Panc1 (cell line): ENCODE measurements around the gene CHTF18. TPM values are rescaled to one million over a fixed set of nuclear protein-coding genes. Genes with fewer than 3 reads are reported as not detected.

Experiments used
- ATAC-seq: fragments of 200-7000 bp; cut with Tn5 transposase; 2 replicates; pipeline ENCODE4 v1.9.1; 2020; ENCODE audit warnings: mild to moderate bottlenecking, moderate library complexity
- BruUV-seq: library from RNA; stranded (reverse); fragments of 400-500 nt; replicated peaks from 2 replicates; lab custom pipeline; 2021; lab: Mats Ljungman, UMichigan
- CTCF ChIA-PET: fragments of 300-600 bp; sonication (Branson Sonifier 250); formaldehyde crosslinking; loops from one replicate; lab custom pipeline; 2022; ENCODE audit warnings: antibody characterized with exemption; lab: Charles Lee
- POLR2A ChIA-PET: fragments of 300-600 bp; sonication (Branson Sonifier 250); formaldehyde crosslinking; loops from one replicate; lab custom pipeline; 2022; ENCODE audit warnings: antibody characterized with exemption; lab: Charles Lee
- DNase-seq: peaks from one replicate; pipeline ENCODE4 v3.0.0-alpha.2; 2010; ENCODE audit warnings: low read depth, low spot score
- H3K27ac ChIP-seq: 2 replicates; pipeline ENCODE4 v1.5.1; 2011; ENCODE audit warnings: mild to moderate bottlenecking, low read length, inconsistent platforms
- H3K27me3 ChIP-seq: fragments of 200-500 bp; sonication (Bioruptor generic); 2 replicates; pipeline ENCODE4 v1.6.0; 2014; ENCODE audit warnings: low read length, inconsistent platforms; ENCODE audit not compliant: control insufficient read depth, insufficient read depth
- H3K36me3 ChIP-seq: fragments of 200-500 bp; sonication (Bioruptor generic); 2 replicates; pipeline ENCODE4 v1.5.1; 2014; ENCODE audit warnings: inconsistent platforms, mild to moderate bottlenecking, low read length, moderate library complexity; ENCODE audit not compliant: control insufficient read depth, insufficient read depth
- H3K4me1 ChIP-seq: 2 replicates; pipeline ENCODE4 v1.5.1; 2011; ENCODE audit warnings: inconsistent platforms, mild to moderate bottlenecking, low read length, moderate library complexity; ENCODE audit not compliant: control insufficient read depth, insufficient read depth
- H3K4me3 ChIP-seq, 2 experiments: 2 replicates each; pipeline ENCODE4 v1.5.1; 2011 to 2012; ENCODE audit warnings: low read depth in 2 of 2, low read length in 2 of 2, mild to moderate bottlenecking in 2 of 2, inconsistent platforms in 1 of 2, moderate library complexity in 1 of 2
- H3K9me3 ChIP-seq: fragments of 200-500 bp; sonication (Bioruptor generic); 2 replicates; pipeline ENCODE4 v1.5.1; 2014; ENCODE audit warnings: low read depth, mild to moderate bottlenecking, inconsistent platforms, low read length, moderate library complexity; ENCODE audit not compliant: control insufficient read depth, insufficient read depth
- POLR2AphosphoS5 ChIP-seq: IDR thresholded peaks from 2 replicates; pipeline ENCODE4 v1.6.1; 2012; ENCODE audit warnings: mild to moderate bottlenecking, low read depth, low read length, moderate library complexity
- SIN3A ChIP-seq: IDR thresholded peaks from 2 replicates; pipeline ENCODE4 v1.6.1; 2012; ENCODE audit warnings: low read depth, mild to moderate bottlenecking, low read length, moderate library complexity, borderline replicate concordance; ENCODE audit not compliant: insufficient read depth
- TCF7L2 ChIP-seq: IDR thresholded peaks from 2 replicates; pipeline ENCODE4 v1.6.1; 2011; ENCODE audit warnings: mild to moderate bottlenecking, low read depth, low read length, inconsistent platforms
- in situ Hi-C: cut with HindIII; loops from 2 replicates; pipeline ENCODE4 v1.10.0; 2016; ENCODE audit warnings: low sequenced_read_pairs, low pct_unique_long_range_greater_than_20kb
- intact Hi-C: fragments of 100-400 bp; cut with micrococcal nuclease; formaldehyde crosslinking; loops from one replicate; pipeline ENCODE4 v1.10.0; 2022; ENCODE audit not compliant: unreplicated experiment
- total RNA-seq: library from RNA; stranded (reverse); gene quantifications from one replicate; pipeline ENCODE4 v1.2.1, GENCODE V29; 2021; ENCODE audit not compliant: unreplicated experiment
- TF ChIP-seq, protein P1 (sequence below), 2 experiments: IDR thresholded peaks; 2 replicates each; pipeline ENCODE4 v1.6.1; 2011 to 2012; ENCODE audit warnings: low read depth in 2 of 2, control low read depth in 1 of 2, low read length in 1 of 2, mild to moderate bottlenecking in 1 of 2, moderate library complexity in 1 of 2; ENCODE audit not compliant: insufficient read depth in 1 of 2
- TF ChIP-seq, protein P2 (sequence below): fragments of 450-650 bp; IDR thresholded peaks from 2 replicates; pipeline ENCODE4 v1.5.1; 2017; ENCODE audit warnings: mild to moderate bottlenecking

CHTF18 gene
- total RNA-seq, 1 experiment from 2014 or later, result 118 TPM

DNA sequence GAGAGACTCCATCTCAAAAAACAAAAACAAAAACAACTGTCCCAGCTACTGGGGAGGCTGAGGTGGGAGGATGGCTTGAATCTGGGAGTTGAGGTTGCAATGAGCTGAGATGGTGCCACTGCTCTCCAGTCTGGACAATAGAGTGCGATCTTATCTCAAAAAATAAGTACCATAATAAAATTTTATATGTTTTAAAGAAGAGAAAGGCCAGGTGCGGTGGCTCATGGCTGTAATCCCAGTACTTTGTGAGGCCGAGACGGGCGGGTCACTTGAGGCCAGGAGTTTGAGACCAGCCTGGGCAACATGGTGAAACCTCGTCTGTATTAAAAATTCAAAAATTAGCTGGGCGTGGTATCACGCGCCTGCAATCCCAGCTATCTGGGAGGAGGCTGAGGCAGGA is 11.6 kb upstream of the CHTF18 start:
- intact Hi-C loops, result no loop called here
- no peak for ATAC-seq
- in situ Hi-C loops, result no loop called here
- BruUV-seq, result no TSS peak
- Histone ChIP-seq H3K27ac (no peak overlapping the region), H3K4me1 (peaks cover 10% of the 10 kb centered on the region), H3K9me3 (no peaks in the 10 kb centered on the region), H3K27me3 (no peaks in the 10 kb centered on the region), H3K4me3 (no peak overlapping the region), H3K36me3 (no peaks in the 10 kb centered on the region)
- TF ChIP-seq POLR2AphosphoS5, result no peak
- TF ChIP-seq TCF7L2, result no peak
- TF ChIP-seq, protein P1, sequence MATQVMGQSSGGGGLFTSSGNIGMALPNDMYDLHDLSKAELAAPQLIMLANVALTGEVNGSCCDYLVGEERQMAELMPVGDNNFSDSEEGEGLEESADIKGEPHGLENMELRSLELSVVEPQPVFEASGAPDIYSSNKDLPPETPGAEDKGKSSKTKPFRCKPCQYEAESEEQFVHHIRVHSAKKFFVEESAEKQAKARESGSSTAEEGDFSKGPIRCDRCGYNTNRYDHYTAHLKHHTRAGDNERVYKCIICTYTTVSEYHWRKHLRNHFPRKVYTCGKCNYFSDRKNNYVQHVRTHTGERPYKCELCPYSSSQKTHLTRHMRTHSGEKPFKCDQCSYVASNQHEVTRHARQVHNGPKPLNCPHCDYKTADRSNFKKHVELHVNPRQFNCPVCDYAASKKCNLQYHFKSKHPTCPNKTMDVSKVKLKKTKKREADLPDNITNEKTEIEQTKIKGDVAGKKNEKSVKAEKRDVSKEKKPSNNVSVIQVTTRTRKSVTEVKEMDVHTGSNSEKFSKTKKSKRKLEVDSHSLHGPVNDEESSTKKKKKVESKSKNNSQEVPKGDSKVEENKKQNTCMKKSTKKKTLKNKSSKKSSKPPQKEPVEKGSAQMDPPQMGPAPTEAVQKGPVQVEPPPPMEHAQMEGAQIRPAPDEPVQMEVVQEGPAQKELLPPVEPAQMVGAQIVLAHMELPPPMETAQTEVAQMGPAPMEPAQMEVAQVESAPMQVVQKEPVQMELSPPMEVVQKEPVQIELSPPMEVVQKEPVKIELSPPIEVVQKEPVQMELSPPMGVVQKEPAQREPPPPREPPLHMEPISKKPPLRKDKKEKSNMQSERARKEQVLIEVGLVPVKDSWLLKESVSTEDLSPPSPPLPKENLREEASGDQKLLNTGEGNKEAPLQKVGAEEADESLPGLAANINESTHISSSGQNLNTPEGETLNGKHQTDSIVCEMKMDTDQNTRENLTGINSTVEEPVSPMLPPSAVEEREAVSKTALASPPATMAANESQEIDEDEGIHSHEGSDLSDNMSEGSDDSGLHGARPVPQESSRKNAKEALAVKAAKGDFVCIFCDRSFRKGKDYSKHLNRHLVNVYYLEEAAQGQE (IDR thresholded peaks at IDR 0.05; ENCODE audit: insufficient read depth in 1 of 2, low read depth in 2 of 2, low read length in 1 of 2), result no peak
- TF ChIP-seq SIN3A, result no peak
- TF ChIP-seq, protein P2, sequence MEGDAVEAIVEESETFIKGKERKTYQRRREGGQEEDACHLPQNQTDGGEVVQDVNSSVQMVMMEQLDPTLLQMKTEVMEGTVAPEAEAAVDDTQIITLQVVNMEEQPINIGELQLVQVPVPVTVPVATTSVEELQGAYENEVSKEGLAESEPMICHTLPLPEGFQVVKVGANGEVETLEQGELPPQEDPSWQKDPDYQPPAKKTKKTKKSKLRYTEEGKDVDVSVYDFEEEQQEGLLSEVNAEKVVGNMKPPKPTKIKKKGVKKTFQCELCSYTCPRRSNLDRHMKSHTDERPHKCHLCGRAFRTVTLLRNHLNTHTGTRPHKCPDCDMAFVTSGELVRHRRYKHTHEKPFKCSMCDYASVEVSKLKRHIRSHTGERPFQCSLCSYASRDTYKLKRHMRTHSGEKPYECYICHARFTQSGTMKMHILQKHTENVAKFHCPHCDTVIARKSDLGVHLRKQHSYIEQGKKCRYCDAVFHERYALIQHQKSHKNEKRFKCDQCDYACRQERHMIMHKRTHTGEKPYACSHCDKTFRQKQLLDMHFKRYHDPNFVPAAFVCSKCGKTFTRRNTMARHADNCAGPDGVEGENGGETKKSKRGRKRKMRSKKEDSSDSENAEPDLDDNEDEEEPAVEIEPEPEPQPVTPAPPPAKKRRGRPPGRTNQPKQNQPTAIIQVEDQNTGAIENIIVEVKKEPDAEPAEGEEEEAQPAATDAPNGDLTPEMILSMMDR, result no peak
- CTCF ChIA-PET, result no interaction called here
- DNase-seq, result no peak
- POLR2A ChIA-PET, result interaction anchor here (1.2 kb wide), 1 partner anchor 11 kb away, joined by 11 read pairs; no protein-coding TSS in a partner anchor

DNA sequence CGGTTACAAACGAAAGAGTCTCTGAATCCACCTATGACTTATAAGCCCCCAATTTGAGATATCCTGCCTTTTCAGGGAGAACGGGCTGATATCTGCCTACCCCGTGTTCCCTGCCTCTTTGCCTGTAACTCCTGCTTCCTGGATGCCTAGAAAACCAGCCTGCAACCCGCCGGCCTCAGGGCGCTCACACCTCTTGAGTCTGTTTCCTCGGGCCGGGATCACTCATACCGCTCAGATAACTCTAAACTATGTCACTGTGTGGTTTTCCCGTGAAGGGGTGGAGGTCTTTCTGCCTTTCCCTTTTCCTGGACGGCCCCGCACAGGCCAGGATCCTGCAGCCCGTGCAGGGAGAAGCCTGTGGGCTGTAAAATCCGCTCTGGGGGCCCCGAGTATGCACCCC is 10.6 kb upstream of the CHTF18 start:
- ChIA-PET POLR2A (no interaction called here), CTCF (no interaction called here)
- Histone ChIP-seq H3K4me1 (peaks cover 10% of the 10 kb centered on the region), H3K27me3 (no peaks in the 10 kb centered on the region), H3K27ac (peak overlapping the region; percentile 31; the same call in 1 of the 2 replicates), H3K9me3 (no peaks in the 10 kb centered on the region), H3K36me3 (no peaks in the 10 kb centered on the region), H3K4me3 (no peak overlapping the region)
- TF ChIP-seq TCF7L2 (no peak), SIN3A (no peak), POLR2AphosphoS5 (no peak)
- TF ChIP-seq, protein P1 (IDR thresholded peaks at IDR 0.05; ENCODE audit: insufficient read depth in 1 of 2, low read depth in 2 of 2, low read length in 1 of 2), result no peak
- TF ChIP-seq, protein P2, result no peak
- ATAC-seq, result peak; percentile 56
- intact Hi-C loops, result no loop called here
- no peak for DNase-seq
- BruUV-seq, result no TSS peak
- in situ Hi-C loops, result no loop called here
